Caco-2 (cell line): ENCODE data around the gene AP3S2. TPM values are rescaled to one million over a fixed set of nuclear protein-coding genes. Genes with fewer than 3 reads are reported as not detected.

ENCODE experiments used
- BruUV-seq: library from RNA; stranded (reverse); fragments of 400-500 nt; replicated peaks from 2 replicates; lab custom pipeline; 2021; lab: Mats Ljungman, UMichigan
- CTCF ChIA-PET: fragments of 300-600 bp; sonication (Branson Sonifier 250); formaldehyde crosslinking; loops from one replicate; lab custom pipeline; 2022; ENCODE audit warnings: antibody characterized with exemption; lab: Charles Lee
- POLR2A ChIA-PET: fragments of 300-600 bp; sonication (Branson Sonifier 250); formaldehyde crosslinking; loops from one replicate; lab custom pipeline; 2022; ENCODE audit warnings: antibody characterized with exemption; lab: Charles Lee
- DNase-seq, 2 experiments: peaks; one replicate each; pipeline versions ENCODE4 v3.0.0 to v3.0.0-alpha.2; 2020 to 2022
- H3K27me3 ChIP-seq: replicated peaks from 2 replicates; pipeline ENCODE4 v1.6.0; 2011; ENCODE audit warnings: low read length; ENCODE audit not compliant: control insufficient read depth, insufficient read depth
- H3K36me3 ChIP-seq: 2 replicates; pipeline ENCODE4 v1.5.1; 2011; ENCODE audit warnings: low read length; ENCODE audit not compliant: control insufficient read depth, insufficient read depth
- H3K4me1 ChIP-seq: fragments of 250-450 bp; sonication (Bioruptor Pico); 2 replicates; pipeline ENCODE4 v1.5.1; 2020; ENCODE audit warnings: mild to moderate bottlenecking
- H3K4me3 ChIP-seq: 2 replicates; pipeline ENCODE4 v1.5.1; 2011; ENCODE audit warnings: low read depth, mild to moderate bottlenecking, control low read depth, low read length
- H3K9me3 ChIP-seq: fragments of 250-450 bp; sonication (Bioruptor Pico); 2 replicates; pipeline ENCODE4 v1.5.1; 2020; ENCODE audit warnings: mild to moderate bottlenecking, moderate library complexity
- H3K27ac Mint-ChIP-seq: one replicate; pipeline ENCODE4 v1.8.0; 2022; ENCODE audit warnings: mixed read lengths; ENCODE audit not compliant: unreplicated experiment
- H3K27me3 Mint-ChIP-seq: one replicate; pipeline ENCODE4 v1.8.0; 2022; ENCODE audit warnings: mixed read lengths; ENCODE audit not compliant: insufficient read depth, unreplicated experiment
- H3K36me3 Mint-ChIP-seq: one replicate; pipeline ENCODE4 v1.8.0; 2022; ENCODE audit warnings: mild to moderate bottlenecking, mixed read lengths; ENCODE audit not compliant: insufficient read depth, unreplicated experiment
- H3K4me1 Mint-ChIP-seq: one replicate; pipeline ENCODE4 v1.8.0; 2022; ENCODE audit warnings: low read depth, mixed read lengths; ENCODE audit not compliant: unreplicated experiment
- H3K4me3 Mint-ChIP-seq: one replicate; pipeline ENCODE4 v1.8.0; 2022; ENCODE audit warnings: mild to moderate bottlenecking, moderate library complexity, mixed read lengths; ENCODE audit not compliant: unreplicated experiment
- H3K9me3 Mint-ChIP-seq: one replicate; pipeline ENCODE4 v1.8.0; 2022; ENCODE audit warnings: mixed read lengths; ENCODE audit not compliant: unreplicated experiment
- intact Hi-C: fragments of 100-400 bp; cut with micrococcal nuclease; formaldehyde crosslinking; loops from one replicate; pipeline ENCODE4 v1.10.0; 2022; ENCODE audit not compliant: unreplicated experiment
- microRNA-seq: library from miRNA; unstranded; fragments of <30 nt; microRNA quantifications from one replicate; pipeline ENCODE4 v1.2.0, GENCODE V29; 2022
- total RNA-seq: library from RNA; stranded (reverse); gene quantifications from 2 replicates; pipeline ENCODE4 v1.2.3, GENCODE V29; 2022
- TF ChIP-seq, protein P1 (sequence below), 2 experiments: fragments of 200-600 bp in 1 of 2; IDR thresholded peaks; 1 replicate in 1 of 2; 2 replicates in 1 of 2; pipeline versions ENCODE4 v1.5.1 to v1.8.0; 2011 to 2022; ENCODE audit warnings: antibody characterized with exemption in 1 of 2, control low read depth in 1 of 2, inconsistent platforms in 1 of 2, low read depth in 1 of 2, low read length in 1 of 2, mild to moderate bottlenecking in 1 of 2, moderate library complexity in 1 of 2; ENCODE audit not compliant: insufficient read depth in 1 of 2, severe bottlenecking in 1 of 2, unreplicated experiment in 1 of 2

Gene AP3S2
- total RNA-seq, 1 experiment from 2014 or later, result 28.1 TPM

GRCh38 chr15:89781891-89782618 is 111.7 kb downstream of the AP3S2 start:
- 0 out of 2 replicates have a peak, but pooled peaks cover under 1% of the 10 kb centered on the region for H3K9me3 ChIP-seq
- Mint-ChIP-seq H3K4me1 (peaks cover 27% of the 10 kb centered on the region), H3K9me3 (no peaks in the 10 kb centered on the region), H3K27ac (peak overlapping the region; percentile 68), H3K36me3 (peaks cover 7% of the 10 kb centered on the region), H3K4me3 (peak overlapping the region; percentile 27), H3K27me3 (no peaks in the 10 kb centered on the region)
- CTCF ChIA-PET, result interaction anchor here (1.2 kb wide), 1 partner anchor 21 kb away, joined by 3 read pairs; no protein-coding TSS in a partner anchor
- TF ChIP-seq, protein P1, sequence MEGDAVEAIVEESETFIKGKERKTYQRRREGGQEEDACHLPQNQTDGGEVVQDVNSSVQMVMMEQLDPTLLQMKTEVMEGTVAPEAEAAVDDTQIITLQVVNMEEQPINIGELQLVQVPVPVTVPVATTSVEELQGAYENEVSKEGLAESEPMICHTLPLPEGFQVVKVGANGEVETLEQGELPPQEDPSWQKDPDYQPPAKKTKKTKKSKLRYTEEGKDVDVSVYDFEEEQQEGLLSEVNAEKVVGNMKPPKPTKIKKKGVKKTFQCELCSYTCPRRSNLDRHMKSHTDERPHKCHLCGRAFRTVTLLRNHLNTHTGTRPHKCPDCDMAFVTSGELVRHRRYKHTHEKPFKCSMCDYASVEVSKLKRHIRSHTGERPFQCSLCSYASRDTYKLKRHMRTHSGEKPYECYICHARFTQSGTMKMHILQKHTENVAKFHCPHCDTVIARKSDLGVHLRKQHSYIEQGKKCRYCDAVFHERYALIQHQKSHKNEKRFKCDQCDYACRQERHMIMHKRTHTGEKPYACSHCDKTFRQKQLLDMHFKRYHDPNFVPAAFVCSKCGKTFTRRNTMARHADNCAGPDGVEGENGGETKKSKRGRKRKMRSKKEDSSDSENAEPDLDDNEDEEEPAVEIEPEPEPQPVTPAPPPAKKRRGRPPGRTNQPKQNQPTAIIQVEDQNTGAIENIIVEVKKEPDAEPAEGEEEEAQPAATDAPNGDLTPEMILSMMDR (IDR thresholded peaks at IDR 0.05; ENCODE audit: insufficient read depth in 1 of 2, low read depth in 1 of 2, low read length in 1 of 2, severe bottlenecking in 1 of 2, unreplicated experiment in 1 of 2), result no peak
- no peak overlapping the region for H3K4me3 ChIP-seq
- intact Hi-C loops, result no loop called here
- POLR2A ChIA-PET, result interaction anchor here (0.6 kb wide), 1 partner anchor 79 kb away, joined by 3 read pairs; no protein-coding TSS in a partner anchor
- DNase-seq, result peak; percentile 74 to 88
- BruUV-seq, result TSS peak; percentile 66
- peaks cover 67% of the 10 kb centered on the region for H3K4me1 ChIP-seq
- H3K27me3 ChIP-seq, result no peaks in the 10 kb centered on the region
- no peaks in the 10 kb centered on the region; the same call in 1 of the 2 replicates for H3K36me3 ChIP-seq

- Histone ChIP-seq H3K27me3 (no peaks in the 10 kb centered on the region), H3K4me3 (no peak overlapping the region), H3K36me3 (no peaks in the 10 kb centered on the region; the same call in 1 of the 2 replicates), H3K9me3 (no peaks in the 10 kb centered on the region), H3K4me1 (peaks cover 64% of the 10 kb centered on the region)
- intact Hi-C loops, result no loop called here
- Mint-ChIP-seq H3K4me3 (no peak overlapping the region), H3K27ac (peak overlapping the region; percentile 68), H3K27me3 (no peaks in the 10 kb centered on the region), H3K9me3 (no peaks in the 10 kb centered on the region), H3K4me1 (peaks cover 27% of the 10 kb centered on the region), H3K36me3 (peaks cover 7% of the 10 kb centered on the region)
- TF ChIP-seq, protein P1 (IDR thresholded peaks at IDR 0.05; ENCODE audit: insufficient read depth in 1 of 2, low read depth in 1 of 2, low read length in 1 of 2, severe bottlenecking in 1 of 2, unreplicated experiment in 1 of 2), result no peak
- ChIA-PET CTCF (interaction anchor here (1.2 kb wide), 1 partner anchor 20 kb away, joined by 3 read pairs; no protein-coding TSS in a partner anchor), POLR2A (no interaction called here)
- no peak for DNase-seq
- BruUV-seq, result no TSS peak
Observed at GRCh38 chr15:89781055-89781454, 112.7 kb downstream of the AP3S2 start.

DNA sequence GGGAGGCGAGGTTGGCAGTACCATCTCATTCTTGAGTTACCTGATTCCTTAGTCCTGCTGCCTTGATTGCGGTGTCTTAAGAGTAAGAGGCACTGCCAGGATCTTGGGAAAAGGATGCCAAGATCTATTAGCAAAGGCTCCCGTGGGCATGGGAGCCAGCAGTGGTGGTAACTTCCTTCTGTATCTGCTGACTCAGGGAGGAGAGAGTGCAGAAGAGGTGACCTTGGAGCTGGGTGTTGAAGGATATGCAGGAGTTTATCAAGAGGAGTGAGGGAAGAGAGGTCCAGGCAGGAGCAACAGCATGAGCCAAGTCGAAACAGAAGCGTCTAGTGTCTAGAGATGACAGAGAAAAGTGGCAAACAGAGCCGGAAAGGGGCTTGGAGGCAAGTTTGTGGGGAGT is 113.2 kb downstream of the AP3S2 start:
- DNase-seq, result no peak
- POLR2A ChIA-PET, result no interaction called here
- H3K4me3 ChIP-seq, result no peak overlapping the region
- CTCF ChIA-PET, result interaction anchor here (1.2 kb wide), 1 partner anchor 20 kb away, joined by 3 read pairs; no protein-coding TSS in a partner anchor
- TF ChIP-seq, protein P1 (IDR thresholded peaks at IDR 0.05; ENCODE audit: insufficient read depth in 1 of 2, low read depth in 1 of 2, low read length in 1 of 2, severe bottlenecking in 1 of 2, unreplicated experiment in 1 of 2), result no peak
- Mint-ChIP-seq H3K27ac (peak overlapping the region; percentile 68), H3K4me1 (peaks cover 23% of the 10 kb centered on the region), H3K9me3 (no peaks in the 10 kb centered on the region), H3K27me3 (no peaks in the 10 kb centered on the region), H3K4me3 (no peak overlapping the region), H3K36me3 (peaks cover 2% of the 10 kb centered on the region)
- no peaks in the 10 kb centered on the region; the same call in 1 of the 2 replicates for H3K36me3 ChIP-seq
- H3K4me1 ChIP-seq, result peaks cover 60% of the 10 kb centered on the region
- intact Hi-C loops, result no loop called here
- no peaks in the 10 kb centered on the region for H3K27me3 ChIP-seq
- H3K9me3 ChIP-seq, result no peaks in the 10 kb centered on the region
- BruUV-seq, result no TSS peak

Small RNAs within 50 kb of the gene (microRNA-seq; reads per million reads assigned to microRNA genes)
- not detected for gene MIR5009
- gene MIR5094, result not detected

Other genes starting within 250 kb of the AP3S2 start
- 8.2 TPM in 2 replicates for gene KIF7, start 238.5 kb downstream of the AP3S2 start, total RNA-seq
- gene PLIN1, start 214.6 kb downstream of the AP3S2 start, total RNA-seq, result not detected in 2 replicates
- 3.7 and 4.1 TPM in 2 replicates for gene PEX11A, start 203.2 kb downstream of the AP3S2 start, total RNA-seq
- 0.16 TPM in 1 of 2 replicates, not detected in the other for gene WDR93, start 203.2 kb downstream of the AP3S2 start, total RNA-seq
- gene MESP1, start 142.7 kb downstream of the AP3S2 start, total RNA-seq, result 1.00 and 2.2 TPM in 2 replicates
- gene MESP2, start 117.7 kb downstream of the AP3S2 start, total RNA-seq, result 0.32 and 0.70 TPM in 2 replicates
- gene ANPEP, start 79.1 kb downstream of the AP3S2 start, total RNA-seq, result 1.9 and 3.8 TPM in 2 replicates
- gene ARPIN, start 19.0 kb upstream of the AP3S2 start, total RNA-seq, result 11.5 and 13.3 TPM in 2 replicates
- 16.5 and 21.4 TPM in 2 replicates for gene ZNF710, start 107.3 kb upstream of the AP3S2 start, total RNA-seq
- 28.3 and 28.7 TPM in 2 replicates for gene IDH2, start 208.5 kb upstream of the AP3S2 start, total RNA-seq